Kidney epithelial cell (primary cell): ENCODE data around the gene KIT. TPM values are rescaled to one million over a fixed set of nuclear protein-coding genes. Genes with fewer than 3 reads are reported as not detected.

Experiments
- DNase-seq: peaks from one replicate; pipeline ENCODE4 v3.0.0-alpha.2; 2010; ENCODE audit warnings: low read depth
- H3K27me3 ChIP-seq: 2 replicates; pipeline ENCODE4 v1.6.0; 2011; ENCODE audit warnings: low read length; ENCODE audit not compliant: control insufficient read depth, insufficient read depth
- H3K36me3 ChIP-seq: 2 replicates; pipeline ENCODE4 v1.5.1; 2011; ENCODE audit warnings: low read length; ENCODE audit not compliant: control insufficient read depth, insufficient read depth
- H3K4me3 ChIP-seq: 2 replicates; pipeline ENCODE4 v1.5.1; 2011; ENCODE audit warnings: low read depth, mild to moderate bottlenecking, control low read depth, low read length
- total RNA-seq: library from RNA; depleted of rRNA; stranded (reverse); fragments of >200 nt; gene quantifications from 2 replicates; pipeline ENCODE4 v1.2.3, GENCODE V29; 2015
- TF ChIP-seq, protein P1 (sequence below): IDR thresholded peaks from 2 replicates; pipeline ENCODE4 v1.5.1; 2011; ENCODE audit warnings: mild to moderate bottlenecking, moderate library complexity, low read length, control low read depth, inconsistent platforms; ENCODE audit not compliant: insufficient read depth, poor library complexity, severe bottlenecking

The KIT gene
- total RNA-seq, 1 donor from 2014 or later, result 1.7 TPM

DNA sequence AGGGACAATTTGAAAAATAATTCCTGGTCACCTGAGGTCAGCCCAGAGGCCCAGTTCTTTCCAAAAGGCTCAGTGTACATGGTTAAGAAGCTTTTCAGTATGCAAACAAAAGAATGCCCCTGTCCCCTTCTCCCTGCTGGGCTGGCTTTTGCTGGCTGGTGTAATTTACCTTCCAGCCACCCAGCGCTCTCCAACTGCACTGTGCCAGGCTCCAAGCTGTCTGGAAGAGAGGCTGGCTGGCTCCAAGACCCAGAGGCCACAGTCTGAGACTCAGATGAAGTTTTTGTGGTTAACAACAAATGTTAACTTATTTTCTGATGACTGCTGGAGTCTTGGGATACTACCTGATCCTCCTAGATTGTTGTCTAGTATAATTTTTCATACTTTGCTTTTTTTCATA, 11.9 kb upstream of the KIT start:
- no peaks in the 10 kb centered on the region for H3K27me3 ChIP-seq
- H3K36me3 ChIP-seq, result no peaks in the 10 kb centered on the region
- DNase-seq, result no peak
- no peak overlapping the region for H3K4me3 ChIP-seq
- TF ChIP-seq, protein P1, sequence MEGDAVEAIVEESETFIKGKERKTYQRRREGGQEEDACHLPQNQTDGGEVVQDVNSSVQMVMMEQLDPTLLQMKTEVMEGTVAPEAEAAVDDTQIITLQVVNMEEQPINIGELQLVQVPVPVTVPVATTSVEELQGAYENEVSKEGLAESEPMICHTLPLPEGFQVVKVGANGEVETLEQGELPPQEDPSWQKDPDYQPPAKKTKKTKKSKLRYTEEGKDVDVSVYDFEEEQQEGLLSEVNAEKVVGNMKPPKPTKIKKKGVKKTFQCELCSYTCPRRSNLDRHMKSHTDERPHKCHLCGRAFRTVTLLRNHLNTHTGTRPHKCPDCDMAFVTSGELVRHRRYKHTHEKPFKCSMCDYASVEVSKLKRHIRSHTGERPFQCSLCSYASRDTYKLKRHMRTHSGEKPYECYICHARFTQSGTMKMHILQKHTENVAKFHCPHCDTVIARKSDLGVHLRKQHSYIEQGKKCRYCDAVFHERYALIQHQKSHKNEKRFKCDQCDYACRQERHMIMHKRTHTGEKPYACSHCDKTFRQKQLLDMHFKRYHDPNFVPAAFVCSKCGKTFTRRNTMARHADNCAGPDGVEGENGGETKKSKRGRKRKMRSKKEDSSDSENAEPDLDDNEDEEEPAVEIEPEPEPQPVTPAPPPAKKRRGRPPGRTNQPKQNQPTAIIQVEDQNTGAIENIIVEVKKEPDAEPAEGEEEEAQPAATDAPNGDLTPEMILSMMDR, result no peak

DNA sequence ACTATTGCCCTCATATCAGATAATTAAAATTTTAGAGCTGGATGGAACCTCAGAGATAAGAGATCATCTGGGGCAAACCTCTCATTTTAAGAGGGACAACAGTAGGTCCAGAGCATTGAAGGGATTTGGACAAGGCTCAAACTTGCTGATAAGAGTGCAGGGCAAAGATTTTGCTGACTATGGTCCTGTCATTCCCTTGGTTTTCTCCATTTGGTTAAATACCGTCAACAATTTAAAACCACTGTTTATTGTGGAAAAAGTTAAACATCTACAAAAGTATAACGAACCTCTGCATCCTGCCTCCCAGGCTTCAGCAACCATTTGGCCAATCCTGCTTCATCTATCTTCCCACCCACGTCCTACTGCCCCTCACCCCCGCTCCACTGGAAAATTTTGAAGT, 10.7 kb upstream of the KIT start:
- DNase-seq, result no peak
- Histone ChIP-seq H3K27me3 (no peaks in the 10 kb centered on the region), H3K36me3 (no peaks in the 10 kb centered on the region), H3K4me3 (no peak overlapping the region)
- TF ChIP-seq, protein P1, result no peak

DNA sequence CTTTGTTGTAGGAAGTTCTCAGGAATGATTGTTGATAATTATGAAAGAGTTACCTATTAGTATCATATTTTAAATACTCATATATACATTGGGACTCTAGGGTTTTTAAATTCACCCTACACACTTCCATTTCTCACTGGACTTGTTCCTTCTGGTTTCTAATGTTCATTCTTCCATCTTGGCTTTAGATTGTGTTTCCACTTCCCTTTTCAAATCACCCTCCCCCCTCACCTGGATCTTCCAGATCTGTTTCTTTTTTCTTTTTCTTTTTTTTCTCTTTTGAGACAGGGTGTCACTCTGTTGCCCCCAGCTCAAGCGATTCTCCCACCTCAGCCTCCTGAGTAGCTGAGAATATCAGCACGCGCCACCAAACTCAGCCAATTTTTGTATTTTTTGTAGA, 6.7 kb upstream of the KIT start:
- Histone ChIP-seq H3K36me3 (no peaks in the 10 kb centered on the region), H3K4me3 (no peak overlapping the region), H3K27me3 (peaks cover 3% of the 10 kb centered on the region)
- DNase-seq, result no peak
- TF ChIP-seq, protein P1, result no peak

DNA sequence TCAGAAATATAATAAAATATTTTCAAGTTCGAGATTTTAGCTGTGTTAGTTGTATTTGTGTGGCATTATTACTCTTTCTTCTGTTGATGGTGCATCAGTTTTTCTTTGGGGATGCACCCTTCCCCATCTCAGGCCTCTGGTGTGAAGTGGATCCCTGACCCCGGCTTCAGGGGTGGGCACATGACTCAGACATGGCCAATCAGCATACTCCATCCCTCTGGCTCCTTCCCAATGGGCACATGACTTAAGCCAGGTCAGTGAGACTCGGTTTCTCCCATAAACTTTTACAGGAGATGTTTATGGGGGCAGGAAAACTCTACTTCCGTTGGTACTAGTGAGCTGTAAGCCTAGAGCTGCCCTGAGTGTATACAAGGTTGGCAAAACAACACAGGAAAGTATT, 3.0 kb upstream of the KIT start:
- DNase-seq, result no peak
- TF ChIP-seq, protein P1, result no peak
- H3K27me3 ChIP-seq, result peaks cover 34% of the 10 kb centered on the region
- H3K36me3 ChIP-seq, result no peaks in the 10 kb centered on the region
- H3K4me3 ChIP-seq, result no peak overlapping the region

DNA sequence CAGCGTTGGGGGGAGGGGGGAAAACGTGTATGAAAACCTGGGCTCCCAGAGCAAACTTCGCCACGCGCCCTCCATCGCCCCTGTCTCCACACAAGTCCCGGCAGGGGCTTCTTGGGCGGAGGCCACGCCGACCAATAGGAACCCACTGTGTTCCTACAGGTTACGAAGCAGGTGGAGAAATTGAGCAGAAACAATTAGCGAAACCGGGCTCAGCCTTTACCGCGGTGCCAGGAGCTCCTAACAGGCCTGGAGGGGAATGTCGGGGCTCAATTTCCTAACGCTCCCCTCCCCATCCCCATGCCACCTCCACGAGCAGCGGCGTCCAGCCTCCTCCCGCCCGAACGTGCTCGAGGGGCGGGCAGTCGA, 589 bp upstream of the KIT start:
- H3K36me3 ChIP-seq, result no peaks in the 10 kb centered on the region
- H3K4me3 ChIP-seq, result peak overlapping the region; percentile 47
- TF ChIP-seq, protein P1, result no peak
- DNase-seq, result no peak
- peaks cover 34% of the 10 kb centered on the region for H3K27me3 ChIP-seq

DNA sequence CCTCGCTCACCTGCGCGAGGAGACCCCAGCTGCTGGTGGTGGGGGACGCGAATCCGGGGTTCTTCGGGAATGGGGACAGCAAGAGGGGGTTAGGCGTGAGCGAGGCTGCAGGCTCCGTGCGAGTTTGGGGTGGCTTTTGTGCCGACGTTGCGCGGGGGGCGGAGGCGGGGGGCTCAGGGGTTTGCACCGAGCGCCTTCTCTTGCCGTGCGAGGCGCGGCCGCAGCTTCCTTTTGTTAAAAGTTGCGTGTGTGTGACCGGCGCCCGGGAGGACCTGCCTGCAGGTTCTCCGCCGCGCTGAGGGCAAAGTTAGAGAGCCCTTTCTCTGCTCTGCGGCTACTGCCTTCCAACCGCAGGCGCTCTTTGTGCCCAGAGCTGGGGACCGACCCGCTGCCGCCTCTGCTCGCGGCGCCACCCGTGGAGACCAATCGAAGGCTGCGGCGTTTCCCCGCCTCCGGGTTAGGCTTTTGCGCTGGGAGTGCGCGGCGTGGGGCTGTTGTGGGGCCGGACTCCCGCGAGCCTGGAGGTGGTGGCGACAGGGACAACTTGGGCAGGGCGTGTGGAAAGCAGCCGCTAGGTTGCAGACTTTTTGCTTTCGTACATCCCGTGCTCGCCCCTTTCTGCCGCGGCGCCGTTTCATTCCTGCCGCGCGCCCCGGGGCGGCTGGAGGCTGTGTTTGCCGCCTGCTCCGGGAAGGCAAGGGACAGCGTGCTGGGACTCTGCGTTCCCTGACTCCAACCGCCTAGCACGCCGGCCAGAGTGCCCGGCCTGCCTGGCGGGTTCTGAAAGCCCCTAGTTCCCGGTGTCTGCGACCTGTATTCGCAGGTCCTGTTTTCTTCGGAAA, 716 bp downstream of the KIT start:
- Histone ChIP-seq H3K27me3 (peaks cover 34% of the 10 kb centered on the region), H3K4me3 (peak overlapping the region; percentile 47), H3K36me3 (no peaks in the 10 kb centered on the region)
- TF ChIP-seq, protein P1, result peak; percentile 20
- DNase-seq, result no peak
